ENCODE data around the gene P2RY8. TPM values are rescaled to one million over a fixed set of nuclear protein-coding genes. Genes with fewer than 3 reads are reported as not detected.
A peak's percentile ranks its signal among the peaks of the same experiment; 100 is the strongest.

The P2RY8 gene
- total RNA-seq, 1 donor from 2014 or later: 19.5 TPM

DNA sequence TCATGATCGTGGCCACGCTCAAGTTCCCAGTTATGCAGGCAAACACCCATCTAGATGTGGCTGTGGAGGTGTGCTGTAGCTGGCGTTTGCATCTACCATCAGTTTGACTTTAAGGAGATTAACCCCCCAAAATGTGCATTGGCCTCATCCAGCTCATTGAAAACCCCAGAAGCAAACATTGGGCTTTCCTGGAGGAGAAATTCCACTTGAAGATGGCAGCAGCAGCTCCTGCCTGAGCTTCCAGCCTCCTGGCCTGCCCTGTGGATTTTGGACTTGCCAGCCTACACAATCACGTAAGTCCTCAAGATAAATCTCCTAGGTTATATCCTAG, 114.9 kb downstream of the P2RY8 start:
- Mint-ChIP-seq H3K4me3 (no peak overlapping the region), H3K27me3 (no peaks in the 10 kb centered on the region), H3K9me3 (peaks cover 25% of the 10 kb centered on the region), H3K36me3 (ENCODE audit: low read depth) (peaks cover 74% of the 10 kb centered on the region), H3K4me1 (no peaks in the 10 kb centered on the region), H3K27ac (no peak overlapping the region)
- intact Hi-C loops (cut with micrococcal nuclease): no loop called here
- no peak for DNase-seq

DNA sequence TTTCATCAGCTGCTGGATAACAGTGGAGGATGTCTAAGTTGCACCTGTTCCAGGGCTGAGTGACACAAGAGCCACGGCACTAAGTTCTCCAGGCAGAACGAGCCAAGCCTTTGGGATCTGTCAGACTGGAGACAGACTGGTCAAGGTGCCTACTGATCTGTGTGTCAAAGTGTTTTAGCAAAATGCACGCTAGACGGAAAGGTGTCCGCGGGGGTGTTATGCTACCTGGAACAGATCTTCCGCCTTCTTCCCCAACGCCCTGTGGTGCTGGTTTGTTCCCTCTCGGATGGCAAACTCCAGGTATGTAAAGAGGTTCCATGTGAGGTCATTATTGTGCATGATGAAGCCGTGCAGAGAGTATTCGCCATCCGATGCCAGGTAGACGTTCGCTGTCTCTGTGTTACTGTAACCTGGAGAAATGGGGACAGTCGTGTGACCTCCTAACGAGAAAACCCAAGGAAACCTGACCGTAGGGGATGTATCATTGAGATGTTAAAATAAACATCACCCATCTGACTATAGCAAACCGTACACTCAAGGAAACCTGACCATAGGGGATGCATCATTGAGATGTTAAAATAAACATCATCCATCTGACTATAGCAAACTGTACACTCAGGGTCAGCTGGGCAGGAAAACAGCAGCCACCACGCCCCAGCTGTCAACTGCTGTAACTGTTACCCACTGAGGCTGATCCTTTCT, 115.4 kb downstream of the P2RY8 start:
- DNase-seq: no peak
- no peak overlapping the region for H3K27ac Mint-ChIP-seq
- no peaks in the 10 kb centered on the region for H3K4me1 Mint-ChIP-seq
- H3K36me3 Mint-ChIP-seq (ENCODE audit: low read depth): peaks cover 69% of the 10 kb centered on the region
- H3K9me3 Mint-ChIP-seq: peaks cover 25% of the 10 kb centered on the region
- intact Hi-C loops (cut with micrococcal nuclease): no loop called here
- no peaks in the 10 kb centered on the region for H3K27me3 Mint-ChIP-seq
- H3K4me3 Mint-ChIP-seq: no peak overlapping the region

DNA sequence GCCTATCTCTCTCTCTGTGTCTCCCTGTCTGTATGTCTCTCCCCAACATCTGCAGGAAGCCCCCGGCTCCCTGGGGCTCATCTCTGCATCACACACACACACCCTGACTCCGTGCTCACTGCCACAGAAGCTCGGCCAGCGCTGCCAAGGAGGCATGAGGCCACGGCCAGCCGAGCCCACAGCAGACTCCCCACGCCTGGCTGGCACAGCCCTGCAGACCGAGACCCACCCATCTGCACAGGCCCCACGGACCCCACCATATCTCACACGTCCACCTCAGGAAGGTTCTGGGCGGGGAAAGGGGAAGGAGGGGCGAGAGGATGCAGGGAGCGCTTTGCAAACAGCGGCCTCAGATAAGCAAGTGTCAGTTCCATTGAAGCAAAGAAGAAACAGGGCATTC, 116.6 kb downstream of the P2RY8 start:
- no peaks in the 10 kb centered on the region for H3K4me1 Mint-ChIP-seq
- intact Hi-C loops (cut with micrococcal nuclease): no loop called here
- no peak overlapping the region for H3K4me3 Mint-ChIP-seq
- peaks cover 58% of the 10 kb centered on the region for H3K36me3 Mint-ChIP-seq (ENCODE audit: low read depth)
- H3K27me3 Mint-ChIP-seq: no peaks in the 10 kb centered on the region
- no peak for DNase-seq
- peak overlapping the region; percentile 22 for H3K27ac Mint-ChIP-seq
- H3K9me3 Mint-ChIP-seq: peaks cover 25% of the 10 kb centered on the region

DNA sequence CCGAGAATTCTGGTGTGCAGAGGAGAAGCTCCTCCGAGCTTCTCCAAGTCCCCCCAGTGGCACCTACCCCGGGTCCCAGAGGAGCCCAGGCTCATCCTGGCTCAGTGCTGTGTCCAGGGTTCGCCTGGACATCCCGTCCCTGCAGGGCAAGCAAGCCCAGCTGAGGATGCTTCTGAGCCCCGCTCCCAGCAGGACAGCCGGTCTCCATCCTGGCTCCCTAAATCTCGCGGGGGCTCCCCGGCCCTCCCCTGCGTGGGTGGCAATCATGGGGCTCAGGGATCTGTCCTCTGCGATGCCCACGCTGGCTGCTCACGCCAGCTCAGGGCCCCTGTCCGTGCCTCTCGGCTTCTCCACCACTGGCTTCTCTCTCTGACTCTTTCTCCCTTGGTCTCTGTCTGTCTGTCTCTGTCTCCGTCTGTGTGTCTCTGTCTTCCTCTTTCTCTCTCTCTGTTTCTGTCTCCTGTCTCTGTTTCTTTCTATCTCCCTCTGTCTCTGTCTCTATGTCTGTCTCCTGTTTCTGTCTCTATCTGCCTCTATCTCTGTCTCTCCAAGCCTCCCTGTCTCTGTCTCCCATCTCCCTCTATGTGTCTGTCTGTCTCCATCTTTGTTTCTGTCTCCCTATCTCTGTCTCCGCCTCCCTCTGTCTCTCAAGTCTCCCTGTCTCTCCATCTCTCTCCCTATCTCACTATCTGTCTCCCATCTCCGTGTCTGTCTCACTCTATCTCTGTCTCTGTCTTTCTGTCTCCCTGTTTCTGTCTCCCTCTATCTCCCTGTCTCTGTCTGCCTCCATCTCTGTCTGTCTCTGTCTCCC, 117.2 kb downstream of the P2RY8 start:
- H3K4me1 Mint-ChIP-seq: no peaks in the 10 kb centered on the region
- H3K36me3 Mint-ChIP-seq (ENCODE audit: low read depth): peaks cover 54% of the 10 kb centered on the region
- no peaks in the 10 kb centered on the region for H3K27me3 Mint-ChIP-seq
- H3K9me3 Mint-ChIP-seq: peaks cover 19% of the 10 kb centered on the region
- H3K27ac Mint-ChIP-seq: peak overlapping the region; percentile 22
- intact Hi-C loops (cut with micrococcal nuclease): no loop called here
- DNase-seq: no peak
- no peak overlapping the region for H3K4me3 Mint-ChIP-seq

DNA sequence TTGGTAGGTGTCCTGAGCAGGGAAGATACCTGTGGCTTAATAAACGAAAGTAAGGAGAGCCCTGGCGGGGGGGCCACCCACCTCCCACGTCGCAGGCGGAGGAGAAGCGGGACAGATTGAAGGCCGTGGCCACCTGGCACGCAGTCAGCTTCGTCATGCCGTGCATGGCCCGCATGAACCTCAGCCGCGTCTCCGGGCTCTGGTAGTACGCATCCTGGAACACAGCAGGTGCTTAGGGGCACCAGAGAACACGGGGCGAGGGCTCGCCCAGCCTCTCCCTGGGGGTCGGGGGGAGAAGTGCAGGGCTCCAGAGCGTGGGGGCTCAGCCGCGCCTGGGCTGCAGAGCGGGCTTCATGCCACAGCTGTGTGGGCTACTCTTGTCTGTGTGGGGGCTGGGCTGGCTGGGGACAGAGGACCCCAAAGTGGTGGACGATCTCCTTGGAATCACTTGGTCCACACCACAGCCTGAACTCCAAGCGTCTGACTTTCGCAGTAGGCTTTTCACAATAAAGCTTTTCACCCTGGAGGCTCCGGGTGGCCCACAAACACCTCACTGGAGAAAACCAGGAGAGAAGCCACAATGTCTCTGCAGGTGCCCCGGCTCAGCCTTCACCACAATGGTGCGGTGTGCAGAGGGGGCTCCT, 118.0 kb downstream of the P2RY8 start:
- Mint-ChIP-seq H3K4me1 (no peaks in the 10 kb centered on the region), H3K27me3 (no peaks in the 10 kb centered on the region), H3K36me3 (ENCODE audit: low read depth) (peaks cover 51% of the 10 kb centered on the region), H3K4me3 (no peak overlapping the region), H3K27ac (no peak overlapping the region), H3K9me3 (peaks cover 12% of the 10 kb centered on the region)
- no peak for DNase-seq
- intact Hi-C loops (cut with micrococcal nuclease): no loop called here

DNA sequence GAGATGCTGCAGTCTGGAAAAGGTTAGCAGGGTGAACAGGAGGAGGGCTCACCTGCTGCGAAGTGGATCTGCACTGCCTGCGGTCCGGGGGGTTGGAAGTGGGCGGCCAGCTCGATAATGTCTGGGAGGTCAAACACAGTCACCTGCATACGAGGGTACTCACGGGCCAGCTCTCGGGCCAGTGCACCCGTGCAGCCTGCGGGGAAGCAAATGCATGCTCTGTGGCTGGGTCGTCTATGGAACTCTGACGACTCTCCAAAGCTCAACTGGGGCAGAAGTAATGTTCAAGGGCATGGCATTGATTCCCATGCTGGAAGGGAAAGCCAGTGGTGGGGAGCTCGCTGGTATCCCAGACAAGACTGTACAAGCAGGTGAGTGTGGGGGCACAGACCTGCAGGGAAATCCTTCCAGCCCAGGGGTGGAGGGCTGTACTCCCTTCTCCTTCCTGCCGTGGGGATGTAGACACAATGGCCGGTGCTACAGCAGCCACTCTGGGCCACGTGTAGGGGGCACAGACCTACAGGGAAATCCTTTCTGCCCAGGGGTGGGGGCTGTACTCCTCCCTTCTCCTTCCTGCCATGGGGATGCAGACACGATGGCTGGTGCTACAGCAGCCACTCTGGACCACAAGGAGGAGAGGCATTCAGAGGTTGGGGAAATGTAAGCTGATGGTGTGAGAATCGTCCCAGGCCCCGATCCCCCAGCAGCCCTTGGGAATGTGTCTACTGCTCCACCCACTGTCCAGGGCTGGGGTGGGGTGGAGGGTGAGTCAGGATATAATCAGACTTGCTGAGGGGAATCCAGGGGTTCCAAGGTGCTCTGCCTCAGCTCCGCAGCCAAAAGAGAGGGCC, 118.8 kb downstream of the P2RY8 start:
- DNase-seq: no peak
- H3K27me3 Mint-ChIP-seq: no peaks in the 10 kb centered on the region
- no peaks in the 10 kb centered on the region for H3K4me1 Mint-ChIP-seq
- H3K4me3 Mint-ChIP-seq: no peak overlapping the region
- intact Hi-C loops (cut with micrococcal nuclease): no loop called here
- H3K9me3 Mint-ChIP-seq: peaks cover 4% of the 10 kb centered on the region
- H3K27ac Mint-ChIP-seq: no peak overlapping the region
- H3K36me3 Mint-ChIP-seq (ENCODE audit: low read depth): peaks cover 50% of the 10 kb centered on the region

DNA sequence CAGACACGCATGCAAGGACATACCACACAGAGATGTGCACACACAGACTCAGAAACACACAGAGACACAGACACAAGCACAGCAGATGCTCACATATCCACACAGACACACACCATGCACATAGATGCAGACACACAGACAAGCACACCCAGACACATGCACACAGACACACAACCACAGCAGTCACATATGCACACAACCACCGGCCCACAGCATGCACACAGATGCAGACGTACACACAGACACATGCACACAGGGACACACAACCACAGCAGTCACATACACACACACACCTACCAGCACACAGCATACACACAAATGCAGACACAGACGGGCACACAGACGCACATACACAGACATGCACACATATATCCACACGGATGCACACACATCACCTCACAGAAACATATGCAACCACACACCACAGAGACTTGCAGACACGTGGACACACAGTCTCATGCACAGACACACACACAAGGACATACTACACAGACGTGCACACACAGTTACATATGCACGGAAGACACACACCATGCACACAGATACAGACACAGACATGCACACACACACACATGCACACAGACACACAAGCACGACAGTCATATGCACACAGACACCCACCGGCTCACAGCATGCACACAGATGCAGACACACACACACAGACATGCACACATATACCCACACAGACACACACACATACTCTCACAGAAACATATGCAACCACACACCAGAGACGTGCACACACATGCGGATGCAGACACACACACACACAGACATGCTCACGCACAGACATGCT, 119.8 kb downstream of the P2RY8 start:
- DNase-seq: no peak
- Mint-ChIP-seq H3K36me3 (ENCODE audit: low read depth) (peaks cover 49% of the 10 kb centered on the region), H3K4me1 (no peaks in the 10 kb centered on the region), H3K4me3 (no peak overlapping the region), H3K27me3 (no peaks in the 10 kb centered on the region), H3K9me3 (peaks cover 4% of the 10 kb centered on the region), H3K27ac (no peak overlapping the region)
- intact Hi-C loops (cut with micrococcal nuclease): no loop called here

DNA sequence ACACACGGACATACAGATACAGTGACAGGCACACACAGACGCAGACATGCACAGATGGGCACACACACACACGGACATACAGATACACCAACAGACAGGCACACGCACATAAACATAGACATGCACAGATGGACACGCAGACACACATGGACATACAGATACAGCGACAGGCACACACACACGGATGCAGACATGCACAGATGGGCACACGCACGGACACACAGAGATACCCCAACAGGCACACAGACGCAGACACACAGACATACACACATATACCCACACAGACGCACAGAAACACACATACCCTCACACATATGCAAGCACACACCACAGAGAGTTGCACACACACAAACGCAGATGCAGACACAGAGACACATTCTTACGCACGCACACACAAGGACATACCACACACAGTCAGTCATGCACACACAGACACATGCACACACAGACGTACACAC, 120.6 kb downstream of the P2RY8 start:
- Mint-ChIP-seq H3K27me3 (no peaks in the 10 kb centered on the region), H3K4me3 (no peak overlapping the region), H3K36me3 (ENCODE audit: low read depth) (peaks cover 45% of the 10 kb centered on the region), H3K9me3 (no peaks in the 10 kb centered on the region), H3K27ac (no peak overlapping the region), H3K4me1 (no peaks in the 10 kb centered on the region)
- no peak for DNase-seq
- intact Hi-C loops (cut with micrococcal nuclease): no loop called here

Other genes with a start within 250 kb of the P2RY8 start
- 3.1 and 3.4 TPM in 2 replicates for gene IL3RA, start 200.4 kb downstream of the P2RY8 start, total RNA-seq
- 302 and 306 TPM in 2 replicates for gene SLC25A6, start 145.1 kb downstream of the P2RY8 start, total RNA-seq
- gene ASMTL, start 84.3 kb downstream of the P2RY8 start, total RNA-seq: 44.5 and 46.6 TPM in 2 replicates
- 59.6 and 62.0 TPM in 2 replicates for gene AKAP17A, start 54.4 kb upstream of the P2RY8 start, total RNA-seq
- 0.21 TPM in 1 of 2 replicates, not detected in the other for gene ASMT, start 77.9 kb upstream of the P2RY8 start, total RNA-seq